Panc1 (cell line): ENCODE measurements around the gene NLRC5.

Experiments
- CTCF ChIP-seq: fragments of 450-650 bp; IDR thresholded peaks from 2 replicates; pipeline ENCODE4 v1.5.1; 2017; ENCODE audit warnings: mild to moderate bottlenecking
- POLR2AphosphoS5 ChIP-seq: IDR thresholded peaks from 2 replicates; pipeline ENCODE4 v1.6.1; 2012; ENCODE audit warnings: mild to moderate bottlenecking, low read depth, low read length, moderate library complexity
- REST ChIP-seq, 2 experiments: IDR thresholded peaks; 2 replicates each; pipeline ENCODE4 v1.6.1; 2011 to 2012; ENCODE audit warnings: low read depth in 2 of 2, control low read depth in 1 of 2, low read length in 1 of 2, mild to moderate bottlenecking in 1 of 2, moderate library complexity in 1 of 2; ENCODE audit not compliant: insufficient read depth in 1 of 2
- TCF7L2 ChIP-seq: IDR thresholded peaks from 2 replicates; pipeline ENCODE4 v1.6.1; 2011; ENCODE audit warnings: mild to moderate bottlenecking, low read depth, low read length, inconsistent platforms

DNA sequence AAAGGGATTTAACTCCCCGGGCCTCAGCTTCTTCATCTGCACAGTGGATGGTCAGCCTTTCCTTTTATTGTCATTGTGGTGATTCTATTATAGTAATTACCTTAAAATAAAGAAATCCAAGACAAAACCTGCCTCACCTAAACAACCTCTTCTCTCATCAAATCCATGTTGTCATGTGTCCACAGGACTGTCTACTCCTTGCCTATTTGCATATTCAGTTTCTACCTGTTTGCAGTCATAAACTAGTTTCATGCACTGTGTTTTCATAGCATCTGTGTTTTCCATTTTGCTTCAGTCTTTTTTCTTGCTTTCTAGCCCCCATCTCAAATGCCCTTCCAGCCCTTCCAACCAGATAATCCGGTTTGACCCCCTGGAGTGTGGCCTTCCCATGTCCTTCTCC is 58.7 kb downstream of the NLRC5 start:
- TF ChIP-seq CTCF, result no peak
- no peak for TF ChIP-seq POLR2AphosphoS5
- no peak for TF ChIP-seq REST (IDR thresholded peaks at IDR 0.05; ENCODE audit: insufficient read depth in 1 of 2, low read depth in 2 of 2, low read length in 1 of 2)
- TF ChIP-seq TCF7L2, result no peak
